Measurements from ENCODE around the gene RNASEL. TPM values are rescaled to one million over a fixed set of nuclear protein-coding genes. Genes with fewer than 3 reads are reported as not detected.

RNASEL gene
- polyA plus RNA-seq, 1 donor (not counting 4 experiments of a cell fraction or from before 2014, with no cell fraction given): 4.7 TPM

- no peak overlapping the region for H3K4me3 ChIP-seq (ENCODE audit: control insufficient read depth in 2 of 3, extremely low read depth in 1 of 3, insufficient read depth in 2 of 3, low read depth in 1 of 3, low read length in 3 of 3)
- peaks cover 19% of the 10 kb centered on the region for H3K27me3 ChIP-seq (ENCODE audit: control insufficient read depth, extremely low read depth, insufficient read depth, low read length)
- H3K27ac ChIP-seq (ENCODE audit: control insufficient read depth, insufficient read depth, low read length): no peak overlapping the region
- H2AFZ ChIP-seq (ENCODE audit: control insufficient read depth, low read length): no peak overlapping the region
- FAIRE-seq (no peak), DNase-seq (ENCODE audit: low read depth, low spot score) (no peak)
- no peak overlapping the region for H3K4me2 ChIP-seq (ENCODE audit: control insufficient read depth, extremely low read depth, insufficient read depth, low read depth, low read length)
- H3K9ac ChIP-seq (ENCODE audit: control insufficient read depth, extremely low read depth, insufficient read depth, low read length): no peak overlapping the region
- no peaks in the 10 kb centered on the region for H3K9me3 ChIP-seq (ENCODE audit: control insufficient read depth, low read depth, low read length)
- no peaks in the 10 kb centered on the region for H4K20me1 ChIP-seq (ENCODE audit: control insufficient read depth, extremely low read depth, insufficient read depth, low read length)
- no peaks in the 10 kb centered on the region for H3K79me2 ChIP-seq (ENCODE audit: control insufficient read depth, insufficient read depth, low read length)
- no peaks in the 10 kb centered on the region for H3K9me1 ChIP-seq (ENCODE audit: control insufficient read depth, extremely low read depth, insufficient read depth, low read length)
- TF ChIP-seq CTCF (optimal IDR thresholded peaks at IDR 0.05 in 1 of 3, IDR thresholded peaks at IDR 0.05 in 1 of 3, conservative IDR thresholded peaks at IDR 0.05 in 1 of 3; ENCODE audit: extremely low read depth in 1 of 3, insufficient read depth in 2 of 3, low read length in 3 of 3) (peak; percentile 27 to 33 (median 30)), EZH2 (IDR thresholded peaks at IDR 0.05; ENCODE audit: low read length) (no peak)
- peaks cover 3% of the 10 kb centered on the region for H3K4me1 ChIP-seq (ENCODE audit: control insufficient read depth, extremely low read depth, insufficient read depth, low read length)
- dilution Hi-C loops (cut with MboI; ENCODE audit: extremely low pct_ligation_motif_present, low sequenced_read_pairs): loop anchor here (25.0 kb wide), 3 partner anchors 162 to 512 kb away; partner anchors contain the start of gene NPL
- no peaks in the 10 kb centered on the region for H3K36me3 ChIP-seq (ENCODE audit: control insufficient read depth in 2 of 2, extremely low read depth in 1 of 2, insufficient read depth in 2 of 2, low read length in 2 of 2)
These were observed 10.3 kb upstream of the RNASEL start for GRCh38 chr1:182599339-182599738.

- dilution Hi-C loops (cut with MboI; ENCODE audit: extremely low pct_ligation_motif_present, low sequenced_read_pairs): loop anchor here (25.0 kb wide), 3 partner anchors 161 to 511 kb away; partner anchors contain the start of gene NPL
- Histone ChIP-seq H3K9me3 (ENCODE audit: control insufficient read depth, low read depth, low read length) (no peaks in the 10 kb centered on the region), H4K20me1 (ENCODE audit: control insufficient read depth, extremely low read depth, insufficient read depth, low read length) (no peaks in the 10 kb centered on the region), H3K4me3 (ENCODE audit: control insufficient read depth in 2 of 3, extremely low read depth in 1 of 3, insufficient read depth in 2 of 3, low read depth in 1 of 3, low read length in 3 of 3) (no peak overlapping the region), H3K9me1 (ENCODE audit: control insufficient read depth, extremely low read depth, insufficient read depth, low read length) (no peaks in the 10 kb centered on the region), H2AFZ (ENCODE audit: control insufficient read depth, low read length) (no peak overlapping the region), H3K27ac (ENCODE audit: control insufficient read depth, insufficient read depth, low read length) (no peak overlapping the region), H3K9ac (ENCODE audit: control insufficient read depth, extremely low read depth, insufficient read depth, low read length) (no peak overlapping the region), H3K27me3 (ENCODE audit: control insufficient read depth, extremely low read depth, insufficient read depth, low read length) (peaks cover 11% of the 10 kb centered on the region), H3K4me2 (ENCODE audit: control insufficient read depth, extremely low read depth, insufficient read depth, low read depth, low read length) (no peak overlapping the region), H3K79me2 (ENCODE audit: control insufficient read depth, insufficient read depth, low read length) (no peaks in the 10 kb centered on the region), H3K36me3 (ENCODE audit: control insufficient read depth in 2 of 2, extremely low read depth in 1 of 2, insufficient read depth in 2 of 2, low read length in 2 of 2) (no peaks in the 10 kb centered on the region), H3K4me1 (ENCODE audit: control insufficient read depth, extremely low read depth, insufficient read depth, low read length) (no peaks in the 10 kb centered on the region)
- DNase-seq (ENCODE audit: low read depth, low spot score): no peak
- no peak for FAIRE-seq
- TF ChIP-seq CTCF (optimal IDR thresholded peaks at IDR 0.05 in 1 of 3, IDR thresholded peaks at IDR 0.05 in 1 of 3, conservative IDR thresholded peaks at IDR 0.05 in 1 of 3; ENCODE audit: extremely low read depth in 1 of 3, insufficient read depth in 2 of 3, low read length in 3 of 3): no peak
These were observed 9.2 kb upstream of the RNASEL start for GRCh38 chr1:182598296-182598695.
